ENCODE measurements around the gene BOK.

DNA sequence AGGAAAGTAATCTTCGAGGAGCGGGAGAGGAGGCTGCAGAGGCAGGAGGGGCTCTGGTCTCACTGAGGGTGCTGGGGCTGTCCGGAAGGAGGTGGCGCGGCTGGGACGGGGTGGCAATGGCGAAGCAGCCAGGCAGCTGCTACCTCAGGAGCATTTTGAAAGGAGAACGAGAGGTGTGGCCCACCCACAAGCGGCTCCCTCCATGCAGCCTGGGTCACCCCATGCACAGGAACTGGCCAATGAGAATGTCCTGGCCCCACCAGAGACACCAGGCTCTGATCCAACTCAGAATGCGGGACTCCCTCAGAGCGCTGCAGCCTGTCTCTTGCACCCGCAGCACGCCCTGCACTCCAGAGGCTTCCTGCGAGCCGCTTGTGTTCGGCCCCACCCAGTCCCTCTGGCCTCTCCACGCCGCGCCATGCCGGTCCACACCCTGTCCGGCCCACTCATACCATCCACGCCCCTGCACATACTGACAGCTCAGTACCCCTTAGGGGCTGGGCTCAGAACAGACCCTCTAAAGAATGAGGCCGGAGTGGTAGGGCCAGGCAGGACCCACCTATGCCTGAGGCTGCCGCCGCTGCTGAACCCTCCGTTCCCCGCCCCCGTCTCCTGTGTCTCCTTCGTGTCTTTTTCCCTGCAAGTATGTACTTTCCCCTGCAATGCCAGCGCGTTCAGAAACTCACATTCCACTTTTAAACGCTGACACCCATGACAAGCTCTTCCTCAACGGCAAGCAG lies 6.4 kb upstream of the BOK start:
- no peak for TF ChIP-seq POLR2A (IDR thresholded peaks at IDR 0.05)
- TF ChIP-seq, protein P1, sequence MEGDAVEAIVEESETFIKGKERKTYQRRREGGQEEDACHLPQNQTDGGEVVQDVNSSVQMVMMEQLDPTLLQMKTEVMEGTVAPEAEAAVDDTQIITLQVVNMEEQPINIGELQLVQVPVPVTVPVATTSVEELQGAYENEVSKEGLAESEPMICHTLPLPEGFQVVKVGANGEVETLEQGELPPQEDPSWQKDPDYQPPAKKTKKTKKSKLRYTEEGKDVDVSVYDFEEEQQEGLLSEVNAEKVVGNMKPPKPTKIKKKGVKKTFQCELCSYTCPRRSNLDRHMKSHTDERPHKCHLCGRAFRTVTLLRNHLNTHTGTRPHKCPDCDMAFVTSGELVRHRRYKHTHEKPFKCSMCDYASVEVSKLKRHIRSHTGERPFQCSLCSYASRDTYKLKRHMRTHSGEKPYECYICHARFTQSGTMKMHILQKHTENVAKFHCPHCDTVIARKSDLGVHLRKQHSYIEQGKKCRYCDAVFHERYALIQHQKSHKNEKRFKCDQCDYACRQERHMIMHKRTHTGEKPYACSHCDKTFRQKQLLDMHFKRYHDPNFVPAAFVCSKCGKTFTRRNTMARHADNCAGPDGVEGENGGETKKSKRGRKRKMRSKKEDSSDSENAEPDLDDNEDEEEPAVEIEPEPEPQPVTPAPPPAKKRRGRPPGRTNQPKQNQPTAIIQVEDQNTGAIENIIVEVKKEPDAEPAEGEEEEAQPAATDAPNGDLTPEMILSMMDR (IDR thresholded peaks at IDR 0.05): no peak
- TF ChIP-seq POLR2AphosphoS5 (IDR thresholded peaks at IDR 0.05): no peak

Measured in sigmoid colon (tissue), 4 donors.